Hematopoietic multipotent progenitor cell treated with erythropoietin and hydrocortisone succinate and interleukin-3 and kit ligand, for 4 days (in vitro differentiated cells): Measurements from ENCODE around the gene NPFF.
A peak's percentile ranks its signal among the peaks of the same experiment; 100 is the strongest.

Experiments used
- DNase-seq: peaks from one replicate; pipeline ENCODE4 v3.0.0-alpha.2; 2015

The NPFF gene

DNA sequence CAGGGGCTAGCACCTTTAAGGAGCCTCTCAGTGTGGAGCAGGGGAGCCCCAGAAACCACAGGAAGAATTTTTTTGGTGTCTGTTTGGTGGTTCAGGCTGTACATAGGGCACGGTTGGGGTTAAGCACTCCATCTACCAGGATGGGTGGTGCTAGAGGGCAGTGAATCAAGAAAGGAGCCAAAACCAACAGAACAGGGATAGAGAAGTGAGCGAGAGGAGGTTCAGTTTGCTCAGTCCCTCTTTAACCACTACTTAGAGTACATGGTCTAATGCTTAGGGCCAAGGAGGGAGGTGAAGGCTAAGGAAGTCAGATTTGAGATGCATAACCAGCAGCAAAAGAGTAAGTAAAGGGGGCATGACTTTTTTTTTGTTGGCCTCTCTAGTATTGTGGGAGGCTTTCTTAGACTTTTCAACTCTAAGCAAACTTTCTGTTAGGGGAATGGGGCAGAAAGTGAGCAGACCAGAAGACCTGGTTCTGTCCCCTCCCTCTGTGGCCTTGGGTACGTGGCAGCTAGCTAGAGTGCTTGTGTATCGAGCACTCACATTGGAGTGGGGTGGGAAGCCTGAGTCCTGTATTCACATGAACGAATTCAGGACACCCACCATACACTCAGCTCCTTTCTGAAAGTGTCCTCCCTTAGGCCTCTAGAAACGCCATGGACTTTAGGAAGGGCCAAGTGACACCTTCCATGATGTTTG lies 6.6 kb upstream of the NPFF start:
- DNase-seq = no peak

DNA sequence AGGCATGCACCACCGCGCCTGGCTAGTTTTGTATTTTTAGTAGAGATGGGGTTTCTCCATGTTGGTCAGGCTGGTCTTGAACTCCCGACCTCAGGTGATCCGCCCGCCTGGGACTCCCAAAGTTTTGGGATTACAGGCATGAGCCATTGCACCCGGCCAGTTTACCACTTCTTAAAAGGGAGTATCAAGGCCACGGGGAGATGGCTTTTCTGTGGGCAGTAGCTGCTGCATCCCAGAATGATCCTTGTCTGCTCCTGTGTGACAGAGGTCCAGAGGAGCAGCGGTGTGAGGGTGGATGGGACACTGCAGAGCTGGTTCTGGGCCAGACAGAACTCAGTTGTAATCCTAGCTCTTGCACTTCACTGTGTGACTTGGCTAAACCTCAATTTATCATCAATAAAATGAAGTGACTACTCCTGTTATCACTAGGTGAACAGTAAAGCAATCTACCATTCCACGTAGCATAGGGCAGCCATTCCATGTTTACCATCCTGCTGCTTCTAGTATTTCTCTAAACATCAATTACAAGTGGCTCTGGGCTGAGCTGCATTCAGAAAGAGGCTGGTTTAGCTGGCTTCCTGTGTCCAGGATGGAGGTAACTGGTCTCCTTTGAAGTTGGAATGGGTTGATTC lies 3.0 kb upstream of the NPFF start:
- DNase-seq = no peak

DNA sequence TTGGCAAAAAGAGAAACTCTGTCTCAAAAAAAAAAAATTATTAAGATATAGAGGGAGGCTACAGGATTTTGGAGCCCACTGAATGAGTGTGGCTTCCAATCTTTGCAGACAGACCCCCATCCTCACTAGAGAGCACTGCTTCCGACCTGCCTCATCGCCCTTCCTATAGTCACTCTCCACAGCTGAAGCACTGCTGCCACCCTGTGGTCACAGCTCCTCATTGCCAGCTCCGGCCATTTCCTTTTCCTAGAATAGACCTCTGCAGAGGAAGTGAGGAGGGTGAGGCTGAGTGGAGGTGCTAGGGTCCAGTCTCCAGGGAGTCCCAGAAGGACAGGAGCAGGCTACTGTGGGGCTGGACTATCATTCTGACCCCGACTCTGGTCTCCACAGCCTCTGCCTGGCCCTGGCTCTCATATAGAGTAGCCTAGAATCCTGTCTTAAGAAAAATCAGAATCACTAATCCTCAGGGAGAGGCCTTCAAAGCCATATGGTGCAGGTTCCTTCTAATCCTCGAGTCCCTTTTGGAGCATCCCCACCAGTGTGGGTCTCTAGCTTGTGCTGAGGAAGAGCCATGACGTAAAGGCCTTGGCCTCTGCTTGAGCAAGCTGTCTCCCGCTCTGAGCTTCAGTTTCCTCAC lies 1.4 kb upstream of the NPFF start:
- peak; percentile 93 for DNase-seq

- DNase-seq = no peak
These were observed 260 bp upstream of the NPFF start for GRCh38 chr12:53507603-53507885.

DNA sequence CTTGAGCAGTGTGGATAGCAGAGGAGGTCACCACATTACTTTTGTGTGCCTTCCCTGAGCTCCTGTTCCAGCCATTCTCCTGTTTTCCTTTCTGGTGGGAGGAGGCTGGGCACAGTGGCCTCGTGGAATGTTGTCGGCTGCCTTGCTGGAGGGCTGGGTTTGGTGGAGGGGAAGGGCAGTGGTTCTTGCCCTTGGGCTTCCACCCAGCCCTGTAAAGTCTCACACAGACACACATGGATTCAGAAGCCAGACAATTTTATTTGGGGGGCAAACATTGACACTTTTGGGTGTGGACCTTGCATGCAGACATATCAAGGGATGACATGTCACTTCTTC lies 866 bp downstream of the NPFF start:
- DNase-seq = no peak

- DNase-seq = no peak
These were observed 1.5 kb downstream of the NPFF start for GRCh38 chr12:53505555-53506449.

DNA sequence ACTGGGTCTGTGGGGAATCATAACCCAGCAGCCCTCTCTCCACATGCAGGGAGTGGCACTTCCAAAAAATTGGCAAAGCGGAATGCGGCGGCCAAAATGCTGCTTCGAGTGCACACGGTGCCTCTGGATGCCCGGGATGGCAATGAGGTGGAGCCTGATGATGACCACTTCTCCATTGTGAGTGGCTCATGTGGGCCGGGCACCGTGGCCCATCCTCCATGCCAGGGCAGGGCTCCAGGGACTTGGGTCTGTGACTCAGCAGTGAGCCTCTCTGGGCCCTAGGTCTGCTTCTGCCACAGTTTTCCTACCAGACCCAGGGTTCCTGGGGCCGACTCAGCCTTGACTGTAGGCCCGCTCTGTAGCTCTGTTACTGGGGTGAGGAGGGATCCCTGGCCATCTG lies 2.2 kb downstream of the NPFF start:
- DNase-seq = no peak

DNA sequence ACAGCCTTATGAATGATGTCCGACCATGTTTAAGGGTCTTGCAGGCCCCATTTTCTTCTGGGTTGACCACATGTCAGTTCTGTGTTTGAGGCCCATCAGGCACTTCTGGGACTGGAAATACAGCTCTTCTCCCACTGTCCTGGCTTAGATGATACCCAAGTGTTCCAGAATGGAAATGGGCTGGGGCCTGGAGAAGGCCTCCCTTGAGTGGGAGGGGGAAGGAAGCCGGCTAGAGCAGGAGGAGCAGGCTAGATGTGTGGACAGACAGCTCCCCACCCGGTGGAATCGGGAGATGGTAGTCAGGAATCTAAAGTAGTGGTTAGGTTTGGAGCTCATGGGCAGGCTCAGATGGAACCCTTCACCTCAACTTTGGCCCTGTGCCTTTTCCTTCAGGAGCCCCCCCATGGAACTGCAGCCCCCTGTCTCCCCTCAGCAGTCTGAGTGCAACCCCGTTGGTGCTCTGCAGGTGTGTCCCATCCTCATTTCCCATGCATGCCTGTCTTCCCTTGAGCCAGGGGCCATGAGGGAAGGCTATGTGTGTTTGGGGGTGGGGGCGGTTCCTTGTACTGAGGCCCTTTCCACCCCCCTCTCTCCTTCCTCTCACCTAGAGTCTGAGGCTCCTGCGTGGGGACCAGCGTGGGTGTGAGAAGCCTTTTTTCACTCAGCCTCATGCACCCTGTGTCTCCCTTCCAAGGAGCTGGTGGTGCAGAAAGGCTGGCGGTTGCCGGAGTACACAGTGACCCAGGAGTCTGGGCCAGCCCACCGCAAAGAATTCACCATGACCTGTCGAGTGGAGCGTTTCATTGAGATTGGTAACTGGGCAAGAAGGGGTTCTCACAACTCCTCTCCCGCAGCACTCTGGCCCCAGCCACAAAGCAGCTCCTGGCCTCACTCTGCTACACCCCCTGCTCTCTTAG lies 3.0 kb downstream of the NPFF start:
- DNase-seq = no peak

GRCh38 chr12:53502983-53503728 lies 4.1 kb downstream of the NPFF start:
- no peak for DNase-seq

GRCh38 chr12:53502331-53502730 lies 5.0 kb downstream of the NPFF start:
- no peak for DNase-seq

GRCh38 chr12:53501615-53502181 lies 5.6 kb downstream of the NPFF start:
- no peak for DNase-seq

DNA sequence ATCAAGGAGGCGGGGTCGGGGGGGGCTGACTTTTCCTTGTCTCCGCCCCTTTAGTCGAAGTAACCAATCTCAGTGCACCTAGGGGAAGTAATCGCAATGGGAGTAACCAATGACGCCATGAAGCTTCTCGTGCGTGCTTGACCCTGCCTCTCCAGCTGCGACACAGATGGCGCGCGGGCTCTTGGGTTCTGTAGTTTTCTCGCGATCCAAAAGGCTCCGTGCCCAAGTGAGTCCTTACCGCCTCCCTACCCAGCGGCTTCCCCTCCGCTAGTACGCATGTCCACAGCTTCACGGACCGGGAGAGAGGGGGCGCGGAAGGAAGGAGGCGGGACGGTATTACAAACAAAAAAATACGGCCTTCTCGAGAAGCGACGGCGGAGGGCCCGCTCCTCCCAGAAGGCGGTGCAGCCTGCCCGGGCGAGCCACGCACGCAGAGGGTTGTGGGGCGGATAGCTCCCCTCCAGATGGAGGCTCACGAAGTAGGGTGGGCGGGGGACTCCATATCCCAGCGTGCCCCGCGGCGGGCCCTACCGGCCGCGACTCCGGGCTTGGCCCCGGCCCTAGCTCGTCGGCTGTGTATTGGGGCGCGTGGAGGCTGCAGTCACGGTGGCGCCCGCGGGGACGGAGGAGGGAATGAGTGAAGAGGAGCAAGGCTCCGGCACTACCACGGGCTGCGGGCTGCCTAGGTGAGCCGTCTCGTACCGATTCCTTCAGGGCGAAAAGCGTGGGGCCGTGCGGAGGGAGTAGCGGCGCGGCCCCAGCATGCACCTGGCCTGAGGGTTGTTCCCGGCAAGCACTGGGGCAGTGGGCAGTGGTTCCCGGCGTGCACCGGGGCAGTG lies 6.3 kb downstream of the NPFF start, which contains the start of gene TARBP2:
TSS of gene TARBP2 (plus strand) at position 508 of the 839 bp plus-strand sequence. CDS start at position 634, 126 bp downstream.
- DNase-seq = peak; percentile 100

DNA sequence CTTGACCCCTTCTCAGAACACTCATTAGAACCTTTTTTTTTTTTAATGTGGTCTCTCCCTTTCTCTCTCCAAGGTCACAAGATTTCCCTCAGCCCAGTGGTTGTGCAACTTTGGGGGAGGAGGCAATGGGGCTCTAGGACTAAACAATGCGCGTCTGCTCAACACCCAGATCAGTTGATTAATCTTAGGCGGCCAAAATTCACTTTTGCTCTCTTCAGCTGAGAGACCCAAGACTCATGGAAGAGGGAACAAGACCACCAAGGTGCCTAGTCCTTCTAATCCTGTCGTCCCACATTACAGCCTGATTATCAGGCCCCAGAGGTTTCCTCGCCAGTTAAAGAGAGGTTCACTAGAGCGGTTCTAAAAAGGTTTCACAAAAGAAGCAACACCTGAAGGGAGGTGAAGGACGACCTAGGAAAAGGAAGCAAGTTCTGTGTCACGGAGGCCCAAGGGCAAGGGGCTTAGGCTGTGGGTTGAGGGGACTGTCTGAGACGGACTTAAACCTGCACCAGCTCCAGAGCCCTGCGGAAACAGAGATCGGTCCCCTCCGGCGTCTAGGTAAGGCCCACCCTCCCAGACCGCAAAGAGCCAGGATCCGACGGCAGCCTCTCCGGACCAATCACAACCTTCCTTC lies 7.0 kb downstream of the NPFF start:
- peak; percentile 86 for DNase-seq

DNA sequence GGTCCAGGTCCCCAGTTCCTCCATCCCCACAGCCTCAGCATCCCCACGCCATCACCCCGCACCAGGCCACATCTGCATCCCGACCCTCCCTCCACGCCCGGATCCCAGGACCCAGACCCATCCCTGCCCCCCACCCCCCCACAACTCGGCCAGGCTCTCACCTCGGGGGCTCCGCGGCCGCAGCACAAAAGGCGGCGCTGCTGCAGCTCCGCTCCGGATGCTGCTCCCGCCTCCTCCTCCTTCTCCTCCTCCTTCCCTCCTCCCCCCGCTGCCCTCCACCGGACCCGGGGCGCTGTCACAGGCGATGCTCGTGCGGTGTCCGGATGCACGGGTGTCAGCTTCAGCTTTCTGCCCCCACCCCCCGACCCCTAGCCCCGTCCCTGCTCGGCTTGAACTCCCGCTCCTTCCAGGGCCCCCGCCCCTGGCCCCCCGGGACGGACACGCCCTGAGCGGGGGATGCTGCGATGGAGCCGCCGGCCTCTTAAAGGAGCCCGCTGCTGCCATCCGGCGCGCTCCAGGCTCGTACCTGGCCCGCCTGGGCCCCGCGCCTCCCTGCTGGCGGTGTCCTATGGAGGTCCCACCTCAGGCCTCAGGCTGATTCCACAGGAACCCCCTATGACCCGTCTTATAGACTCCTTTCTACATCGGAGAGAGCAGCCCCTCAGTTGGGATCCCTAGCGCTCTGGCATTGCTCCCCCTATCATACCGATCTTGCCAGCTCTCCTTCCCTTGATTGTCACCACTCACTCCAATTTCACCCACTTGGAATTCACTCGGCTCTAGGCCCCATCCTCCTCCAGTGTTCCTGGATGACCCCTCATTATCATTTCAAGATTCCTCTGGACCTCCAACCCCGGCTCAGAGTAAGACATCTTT lies 7.8 kb downstream of the NPFF start, which contains the start of gene MAP3K12:
TSS of gene MAP3K12 (minus strand) at position 193 of the 876 bp plus-strand sequence. CDS start 12,067 bp downstream, outside the sequence.
- peak; percentile 76 for DNase-seq

DNA sequence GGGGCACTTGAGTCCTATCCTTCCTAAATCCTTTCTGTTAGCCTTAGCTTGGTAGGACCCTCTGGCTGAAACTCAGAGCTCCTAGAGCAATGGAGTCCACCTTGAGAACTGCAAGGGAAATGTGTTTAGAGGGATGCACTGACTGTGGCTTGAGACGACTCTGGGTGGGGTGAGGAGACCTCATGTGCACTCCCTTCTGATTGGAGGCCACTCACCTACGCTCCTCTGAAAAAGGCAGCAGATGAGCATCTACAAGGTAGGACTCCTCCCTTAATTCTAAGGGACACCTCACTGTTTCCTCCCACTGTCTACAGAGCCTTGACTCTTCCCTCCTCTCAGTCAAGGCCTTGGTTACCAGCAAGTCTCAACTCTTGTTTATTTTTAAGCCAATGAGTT lies 9.1 kb downstream of the NPFF start:
- DNase-seq = no peak

DNA sequence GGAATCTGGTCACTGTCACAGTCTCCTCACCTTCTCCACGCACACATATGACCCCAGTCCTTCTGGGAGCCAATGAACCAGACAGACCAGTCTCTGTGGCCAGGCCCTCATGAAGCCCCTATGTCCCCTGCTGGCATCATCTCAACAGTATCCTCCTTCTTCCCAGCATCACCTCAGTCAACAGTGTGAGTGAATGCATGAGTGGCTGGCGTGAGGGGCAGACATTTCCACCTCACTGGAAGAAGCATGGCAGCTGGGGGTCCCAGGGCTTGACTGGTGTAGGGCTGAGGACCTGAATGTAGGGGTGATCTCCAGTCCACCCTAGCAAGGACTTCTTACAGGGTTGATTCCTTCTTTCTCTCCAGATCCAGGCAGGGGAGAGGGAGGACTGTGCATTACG lies 9.8 kb downstream of the NPFF start:
- DNase-seq = no peak

GRCh38 chr12:53496752-53497032 lies 10.6 kb downstream of the NPFF start:
- no peak for DNase-seq

DNA sequence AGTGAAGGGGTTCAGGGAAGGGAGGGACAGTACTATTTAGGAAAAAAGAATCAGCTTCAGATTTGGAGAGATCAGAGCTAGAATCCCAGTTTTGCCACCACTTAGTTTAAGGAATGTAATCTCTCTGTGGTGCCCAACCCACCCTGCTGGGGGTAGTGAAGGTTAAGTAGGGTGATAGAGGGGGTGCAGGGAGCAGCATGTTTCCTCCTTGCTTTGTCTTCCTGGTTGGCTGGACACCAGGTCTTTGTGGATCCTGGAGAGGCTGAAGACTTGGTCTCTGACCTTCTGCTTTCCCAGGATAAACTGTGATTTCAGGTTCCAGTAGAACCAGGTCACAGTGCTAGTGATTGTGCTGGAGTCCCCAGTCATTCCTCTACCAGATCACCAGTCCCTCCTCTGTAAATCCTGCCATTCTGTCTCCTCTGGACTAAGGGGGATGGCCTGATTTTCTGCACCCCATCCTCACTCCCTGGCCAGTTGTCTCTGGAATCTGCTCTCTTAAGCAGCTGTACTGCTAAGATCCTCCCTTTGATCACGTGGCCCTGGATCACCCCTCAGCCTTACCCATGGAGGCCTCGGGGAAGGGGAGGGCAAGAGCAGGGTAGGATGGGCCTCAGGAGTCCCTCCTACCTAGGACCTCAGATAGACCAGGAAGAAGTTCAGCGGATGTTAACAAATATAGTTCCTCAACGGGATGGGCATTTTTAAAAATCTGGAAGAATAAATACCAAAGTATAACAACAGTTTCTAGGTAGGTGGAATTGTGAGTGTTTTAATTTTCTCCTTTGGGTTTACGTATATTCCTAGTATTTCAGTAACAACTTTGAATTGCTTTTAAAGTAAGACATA lies 11.2 kb downstream of the NPFF start:
- peak; percentile 60 for DNase-seq
